WERI-Rb-1 (cell line): Measurements from ENCODE around the gene CRB3.

Experiments used
- DNase-seq: peaks from one replicate; pipeline ENCODE4 v3.0.0-alpha.2; 2020
- H3K27ac ChIP-seq: fragments of 250-450 bp; sonication (Bioruptor Pico); 2 replicates; pipeline ENCODE4 v1.5.1; 2020; ENCODE audit warnings: mild to moderate bottlenecking, moderate library complexity
- H3K27me3 ChIP-seq: fragments of 250-450 bp; sonication (Bioruptor Pico); 2 replicates; pipeline ENCODE4 v1.5.1; 2021; ENCODE audit warnings: mild to moderate bottlenecking, low read depth, moderate library complexity; ENCODE audit not compliant: insufficient read depth, severe bottlenecking
- H3K36me3 ChIP-seq: fragments of 250-450 bp; sonication (Bioruptor Pico); 2 replicates; pipeline ENCODE4 v1.5.1; 2020; ENCODE audit warnings: mild to moderate bottlenecking, moderate library complexity
- H3K4me3 ChIP-seq: 2 replicates; pipeline ENCODE4 v1.5.1; 2011; ENCODE audit warnings: low read depth, mild to moderate bottlenecking, control low read depth, low read length
- H3K9me3 ChIP-seq: fragments of 250-450 bp; sonication (Bioruptor Pico); 2 replicates; pipeline ENCODE4 v1.5.1; 2021; ENCODE audit warnings: mild to moderate bottlenecking, moderate library complexity; ENCODE audit not compliant: severe bottlenecking
- TF ChIP-seq, protein P1 (sequence below): IDR thresholded peaks from 2 replicates; pipeline ENCODE4 v1.5.1; 2011; ENCODE audit warnings: low read depth, mild to moderate bottlenecking, control low read depth, inconsistent platforms, low read length

CRB3 gene

GRCh38 chr19:6476155-6476895, 12.3 kb downstream of the CRB3 start:
- Histone ChIP-seq H3K4me3 (no peak overlapping the region), H3K27ac (no peak overlapping the region), H3K9me3 (no peaks in the 10 kb centered on the region), H3K27me3 (no peaks in the 10 kb centered on the region), H3K36me3 (no peaks in the 10 kb centered on the region)
- DNase-seq, result no peak
- TF ChIP-seq, protein P1, sequence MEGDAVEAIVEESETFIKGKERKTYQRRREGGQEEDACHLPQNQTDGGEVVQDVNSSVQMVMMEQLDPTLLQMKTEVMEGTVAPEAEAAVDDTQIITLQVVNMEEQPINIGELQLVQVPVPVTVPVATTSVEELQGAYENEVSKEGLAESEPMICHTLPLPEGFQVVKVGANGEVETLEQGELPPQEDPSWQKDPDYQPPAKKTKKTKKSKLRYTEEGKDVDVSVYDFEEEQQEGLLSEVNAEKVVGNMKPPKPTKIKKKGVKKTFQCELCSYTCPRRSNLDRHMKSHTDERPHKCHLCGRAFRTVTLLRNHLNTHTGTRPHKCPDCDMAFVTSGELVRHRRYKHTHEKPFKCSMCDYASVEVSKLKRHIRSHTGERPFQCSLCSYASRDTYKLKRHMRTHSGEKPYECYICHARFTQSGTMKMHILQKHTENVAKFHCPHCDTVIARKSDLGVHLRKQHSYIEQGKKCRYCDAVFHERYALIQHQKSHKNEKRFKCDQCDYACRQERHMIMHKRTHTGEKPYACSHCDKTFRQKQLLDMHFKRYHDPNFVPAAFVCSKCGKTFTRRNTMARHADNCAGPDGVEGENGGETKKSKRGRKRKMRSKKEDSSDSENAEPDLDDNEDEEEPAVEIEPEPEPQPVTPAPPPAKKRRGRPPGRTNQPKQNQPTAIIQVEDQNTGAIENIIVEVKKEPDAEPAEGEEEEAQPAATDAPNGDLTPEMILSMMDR, result no peak

DNA sequence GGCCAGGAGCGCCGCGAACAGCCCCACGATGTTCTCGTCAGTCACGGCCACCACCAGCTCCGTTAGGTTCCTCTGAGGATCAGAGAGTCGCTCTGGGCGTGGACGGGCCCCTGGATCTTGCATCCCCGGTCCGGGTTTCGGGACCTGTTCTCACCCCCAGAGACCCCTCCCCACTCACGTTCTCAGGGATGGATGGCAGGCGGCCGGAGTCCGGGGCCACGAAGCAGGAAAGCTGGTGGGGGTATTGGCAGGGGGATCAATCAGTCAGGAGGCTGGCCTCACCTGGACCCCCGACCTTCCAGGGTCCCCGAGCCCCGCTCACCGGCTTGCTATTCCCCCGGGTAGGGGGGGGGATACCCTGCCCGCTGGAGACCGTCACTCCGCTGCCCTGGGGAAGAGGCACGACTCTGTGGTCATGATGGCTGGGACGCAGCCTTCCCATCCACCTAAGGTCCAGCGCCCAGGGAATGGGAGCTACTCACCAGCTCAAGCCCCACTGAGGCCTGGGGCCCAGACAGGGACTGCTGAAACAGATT, 12.9 kb downstream of the CRB3 start:
- no peak overlapping the region for H3K27ac ChIP-seq
- no peaks in the 10 kb centered on the region for H3K9me3 ChIP-seq
- DNase-seq, result no peak
- TF ChIP-seq, protein P1, result no peak
- H3K4me3 ChIP-seq, result no peak overlapping the region
- H3K36me3 ChIP-seq, result no peaks in the 10 kb centered on the region
- no peaks in the 10 kb centered on the region for H3K27me3 ChIP-seq

DNA sequence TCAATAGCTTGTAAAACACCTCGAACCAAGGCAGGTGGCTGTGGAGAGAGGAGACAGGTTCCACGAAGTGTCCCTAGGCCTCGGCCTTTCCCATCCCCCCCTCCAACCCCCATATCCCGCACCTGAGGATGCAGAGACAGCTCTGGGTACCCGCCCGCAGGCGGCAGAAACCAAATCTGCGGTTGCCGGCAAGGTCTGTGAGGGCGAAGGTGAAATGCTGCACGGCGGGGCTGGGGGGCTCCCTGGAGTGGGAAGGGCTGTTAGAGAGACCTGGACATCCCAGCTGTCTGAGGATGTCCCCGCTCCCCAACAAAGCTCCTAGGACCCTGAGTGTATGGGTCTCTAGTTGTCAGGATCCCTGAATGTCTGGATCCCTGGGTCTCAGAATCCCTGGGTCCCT, 14.7 kb downstream of the CRB3 start:
- Histone ChIP-seq H3K36me3 (no peaks in the 10 kb centered on the region), H3K27ac (no peak overlapping the region), H3K4me3 (no peak overlapping the region), H3K27me3 (no peaks in the 10 kb centered on the region), H3K9me3 (no peaks in the 10 kb centered on the region)
- no peak for DNase-seq
- TF ChIP-seq, protein P1, result no peak

GRCh38 chr19:6479836-6480398, 15.8 kb downstream of the CRB3 start:
- no peaks in the 10 kb centered on the region for H3K36me3 ChIP-seq
- no peak for DNase-seq
- H3K4me3 ChIP-seq, result no peak overlapping the region
- H3K27me3 ChIP-seq, result no peaks in the 10 kb centered on the region
- H3K9me3 ChIP-seq, result no peaks in the 10 kb centered on the region
- no peak overlapping the region for H3K27ac ChIP-seq
- TF ChIP-seq, protein P1, result no peak

DNA sequence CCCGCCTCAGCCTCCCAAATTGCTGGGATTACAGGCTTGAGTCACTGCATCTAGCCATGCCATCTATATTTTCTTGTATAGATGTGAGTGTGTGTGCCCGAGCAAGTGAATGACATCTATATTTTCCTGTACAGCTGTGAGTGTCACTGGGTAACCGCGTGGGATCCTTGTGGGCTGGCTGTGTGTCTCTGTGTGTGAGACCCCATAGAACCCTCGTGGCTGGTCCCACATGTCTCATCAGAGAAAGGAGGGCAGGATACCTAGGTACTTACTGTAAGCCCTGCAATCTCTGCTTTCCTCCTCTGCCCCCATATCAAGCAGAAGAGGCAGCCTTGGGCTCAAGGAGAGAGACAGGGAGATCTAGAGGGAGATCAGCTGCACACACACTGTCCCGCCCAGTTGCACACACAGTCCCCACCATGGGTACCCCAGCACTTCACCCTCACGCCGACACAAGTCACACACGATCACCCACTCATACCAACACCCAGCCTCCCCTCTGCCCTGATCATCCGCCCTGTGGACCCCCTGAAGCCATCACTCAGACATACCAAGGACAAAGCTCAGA, 16.9 kb downstream of the CRB3 start:
- H3K36me3 ChIP-seq, result no peaks in the 10 kb centered on the region
- no peak overlapping the region for H3K27ac ChIP-seq
- H3K9me3 ChIP-seq, result no peaks in the 10 kb centered on the region
- no peak for DNase-seq
- H3K4me3 ChIP-seq, result no peak overlapping the region
- TF ChIP-seq, protein P1, result no peak
- no peaks in the 10 kb centered on the region for H3K27me3 ChIP-seq
